Vagina (tissue), 2 donors: ENCODE data around the gene DHX8. TPM values are rescaled to one million over a fixed set of nuclear protein-coding genes. Genes with fewer than 3 reads are reported as not detected.

Experiments used
- DNase-seq, 2 donors: peaks; one replicate each; pipeline ENCODE4 v3.0.0-alpha.2; 2017; ENCODE audit errors: extremely low spot score in 2 of 2
- H3K27ac ChIP-seq: fragments of 200-600 bp; sonication (generic); one replicate; pipeline ENCODE4 v1.5.1; 2019
- H3K27me3 ChIP-seq: fragments of 200-600 bp; sonication (generic); one replicate; pipeline ENCODE4 v1.5.1; 2019
- H3K36me3 ChIP-seq, 2 donors: fragments of 200-600 bp; sonication (generic); one replicate each; pipeline ENCODE4 v1.5.1; 2017 to 2019
- H3K4me1 ChIP-seq: fragments of 200-600 bp; sonication (generic); one replicate; pipeline ENCODE4 v1.5.1; 2019
- H3K4me3 ChIP-seq, 2 donors: fragments of 200-600 bp; sonication (generic); 1 replicate in 1 of 2; 2 replicates in 1 of 2; pipeline ENCODE4 v1.5.1; 2016 to 2019
- H3K9me3 ChIP-seq: fragments of 200-600 bp; sonication (generic); one replicate; pipeline ENCODE4 v1.5.1; 2019
- POLR2A ChIP-seq, 2 donors: fragments of 450-650 bp; IDR thresholded peaks; one replicate each; pipeline ENCODE4 v1.6.1; 2017; ENCODE audit warnings: antibody characterized with exemption in 2 of 2, mild to moderate bottlenecking in 2 of 2, moderate library complexity in 2 of 2
- POLR2AphosphoS5 ChIP-seq, 2 donors: sonication (generic); formaldehyde crosslinking; IDR thresholded peaks; one replicate each; pipeline ENCODE4 v1.9.0; 2017; ENCODE audit warnings: antibody characterized with exemption in 2 of 2, mild to moderate bottlenecking in 2 of 2, low read depth in 1 of 2; ENCODE audit not compliant: insufficient read depth in 1 of 2
- intact Hi-C: fragments of 100-400 bp; cut with DNase I; formaldehyde crosslinking; loops from one replicate; pipeline ENCODE4 v1.15.1; 2023
- total RNA-seq: library from RNA; depleted of rRNA; stranded (reverse); fragments of >200 nt; gene quantifications from one replicate; pipeline ENCODE4 v1.2.3, GENCODE V29; 2016
- TF ChIP-seq, protein P1 (sequence below), 3 experiments: fragments of 450-650 bp in 2 of 3; fragments of 200-600 bp in 1 of 3; sonication (generic) in 1 of 3; IDR thresholded peaks; one replicate each; pipeline ENCODE4 v1.5.1; 2017 to 2019; ENCODE audit warnings: antibody characterized with exemption in 3 of 3, mild to moderate bottlenecking in 2 of 3, moderate library complexity in 2 of 3

DHX8 gene
- total RNA-seq, 1 donor from 2014 or later, result 32.7 TPM

DNA sequence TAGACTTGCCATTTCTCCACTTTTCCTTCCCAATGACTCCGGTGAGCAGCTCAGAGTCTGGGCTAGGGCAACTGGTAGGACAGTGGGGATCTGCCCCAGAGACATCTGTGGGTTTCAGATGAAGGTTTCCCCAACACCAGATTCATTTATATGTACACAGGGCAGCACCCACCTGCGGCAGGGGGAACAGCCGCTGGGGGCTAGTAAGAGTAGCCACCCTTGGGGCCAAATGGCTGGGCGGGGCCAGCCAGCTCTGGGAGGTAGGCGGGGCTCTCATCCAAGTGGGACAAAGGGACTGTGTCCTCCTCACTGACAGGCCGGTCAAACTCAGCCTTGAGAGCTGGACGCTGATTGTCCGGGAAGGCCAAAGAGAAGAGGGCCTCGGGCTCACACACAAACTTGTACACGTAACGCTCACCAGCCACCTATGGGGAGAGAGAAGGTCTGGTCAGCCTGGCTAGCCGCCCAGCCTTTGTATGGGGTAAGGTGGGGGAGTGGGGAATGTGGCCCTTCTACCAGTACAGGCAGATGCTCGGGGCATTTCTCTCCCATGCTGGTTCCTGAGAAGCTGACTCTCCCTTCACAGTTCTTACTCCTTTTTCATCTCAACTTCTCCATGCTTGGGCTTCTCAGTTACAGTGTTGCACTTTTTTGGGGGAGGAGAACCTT is 44.7 kb downstream of the DHX8 start:
- Histone ChIP-seq H3K27ac (no peak overlapping the region), H3K36me3 (peaks cover 0 to 21% of the 10 kb centered on the region in 2 donors), H3K27me3 (no peaks in the 10 kb centered on the region), H3K4me3 (no peak overlapping the region), H3K9me3 (no peaks in the 10 kb centered on the region), H3K4me1 (peaks cover 16% of the 10 kb centered on the region)
- intact Hi-C loops, result no loop called here
- TF ChIP-seq POLR2AphosphoS5 (IDR thresholded peaks at IDR 0.05; ENCODE audit: insufficient read depth in 1 of 2, low read depth in 1 of 2) (no peak), POLR2A (IDR thresholded peaks at IDR 0.05) (no peak)
- TF ChIP-seq, protein P1, sequence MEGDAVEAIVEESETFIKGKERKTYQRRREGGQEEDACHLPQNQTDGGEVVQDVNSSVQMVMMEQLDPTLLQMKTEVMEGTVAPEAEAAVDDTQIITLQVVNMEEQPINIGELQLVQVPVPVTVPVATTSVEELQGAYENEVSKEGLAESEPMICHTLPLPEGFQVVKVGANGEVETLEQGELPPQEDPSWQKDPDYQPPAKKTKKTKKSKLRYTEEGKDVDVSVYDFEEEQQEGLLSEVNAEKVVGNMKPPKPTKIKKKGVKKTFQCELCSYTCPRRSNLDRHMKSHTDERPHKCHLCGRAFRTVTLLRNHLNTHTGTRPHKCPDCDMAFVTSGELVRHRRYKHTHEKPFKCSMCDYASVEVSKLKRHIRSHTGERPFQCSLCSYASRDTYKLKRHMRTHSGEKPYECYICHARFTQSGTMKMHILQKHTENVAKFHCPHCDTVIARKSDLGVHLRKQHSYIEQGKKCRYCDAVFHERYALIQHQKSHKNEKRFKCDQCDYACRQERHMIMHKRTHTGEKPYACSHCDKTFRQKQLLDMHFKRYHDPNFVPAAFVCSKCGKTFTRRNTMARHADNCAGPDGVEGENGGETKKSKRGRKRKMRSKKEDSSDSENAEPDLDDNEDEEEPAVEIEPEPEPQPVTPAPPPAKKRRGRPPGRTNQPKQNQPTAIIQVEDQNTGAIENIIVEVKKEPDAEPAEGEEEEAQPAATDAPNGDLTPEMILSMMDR (IDR thresholded peaks at IDR 0.05), result no peak
- DNase-seq, result no peak

DNA sequence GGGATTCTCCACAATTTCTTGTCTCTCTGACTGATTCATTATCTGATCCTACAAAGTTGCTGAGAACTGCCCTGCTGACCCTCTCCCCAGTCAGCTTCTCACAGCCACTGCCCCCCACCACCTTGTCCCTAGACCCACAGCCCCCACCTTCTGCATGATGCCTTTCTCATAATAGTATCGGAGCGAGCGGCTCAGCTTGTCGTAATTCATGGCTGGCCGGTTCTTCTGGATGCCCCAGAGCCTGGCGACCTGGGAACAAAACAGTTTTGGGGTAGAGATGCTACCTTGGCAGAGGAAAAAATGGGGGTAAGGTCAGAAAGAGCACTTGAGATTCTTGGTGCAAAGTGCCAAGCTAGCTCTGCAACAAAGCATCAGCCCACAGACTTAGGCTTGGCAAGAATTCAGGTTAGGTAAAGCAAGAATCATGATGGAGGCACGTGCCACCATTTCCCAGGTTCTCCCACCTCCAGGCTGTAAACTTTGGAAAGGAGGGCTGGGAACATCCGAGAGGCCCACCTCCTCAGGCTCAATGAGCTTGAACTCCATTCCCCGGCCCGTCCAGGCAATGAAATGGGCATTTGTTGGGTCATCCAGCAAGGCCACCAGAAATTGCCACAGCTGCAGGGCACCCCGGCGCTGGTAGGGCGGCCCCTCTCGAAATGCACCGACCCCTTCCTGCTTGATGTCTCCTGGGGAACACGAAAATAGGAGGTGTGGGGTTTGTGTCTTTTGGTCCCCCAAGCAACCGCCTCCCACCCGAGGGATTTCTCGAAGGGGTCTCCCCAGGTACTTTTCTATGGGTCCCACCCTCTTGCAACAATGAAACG is 45.4 kb downstream of the DHX8 start:
- no peak for TF ChIP-seq POLR2A (IDR thresholded peaks at IDR 0.05)
- TF ChIP-seq POLR2AphosphoS5 (IDR thresholded peaks at IDR 0.05; ENCODE audit: insufficient read depth in 1 of 2, low read depth in 1 of 2), result no peak
- TF ChIP-seq, protein P1 (IDR thresholded peaks at IDR 0.05), result no peak
- intact Hi-C loops, result no loop called here
- Histone ChIP-seq H3K27me3 (no peaks in the 10 kb centered on the region), H3K27ac (no peak overlapping the region), H3K4me1 (peaks cover 16% of the 10 kb centered on the region), H3K9me3 (no peaks in the 10 kb centered on the region), H3K36me3 (peaks cover 0 to 14% of the 10 kb centered on the region in 2 donors), H3K4me3 (no peak overlapping the region)
- no peak for DNase-seq

DNA sequence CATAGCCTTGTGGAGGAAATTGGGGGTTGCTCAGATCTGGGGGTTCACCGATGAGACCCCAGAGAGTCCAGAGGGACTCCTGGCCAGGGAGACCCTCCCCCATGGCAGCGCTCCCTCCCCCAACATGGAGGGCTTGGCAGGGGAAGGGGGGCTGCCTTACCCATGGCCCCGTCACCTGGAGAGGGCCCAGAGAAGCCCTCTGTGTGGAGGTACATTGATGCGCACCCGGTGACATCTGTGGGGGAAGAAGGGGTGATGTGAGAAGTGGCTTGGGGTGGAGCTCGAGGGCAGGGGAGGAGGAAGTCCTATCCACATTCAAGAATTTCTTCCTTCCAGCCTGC is 46.1 kb downstream of the DHX8 start:
- DNase-seq, result no peak
- no peaks in the 10 kb centered on the region for H3K9me3 ChIP-seq
- H3K27ac ChIP-seq, result no peak overlapping the region
- peak overlapping the region in 1 of 2 donors; percentile 22 for H3K4me3 ChIP-seq
- peaks cover 16% of the 10 kb centered on the region for H3K4me1 ChIP-seq
- intact Hi-C loops, result no loop called here
- H3K27me3 ChIP-seq, result no peaks in the 10 kb centered on the region
- peaks cover 0 to 7% of the 10 kb centered on the region in 2 donors for H3K36me3 ChIP-seq
- TF ChIP-seq, protein P1 (IDR thresholded peaks at IDR 0.05), result no peak
- no peak for TF ChIP-seq POLR2AphosphoS5 (IDR thresholded peaks at IDR 0.05; ENCODE audit: insufficient read depth in 1 of 2, low read depth in 1 of 2)
- no peak for TF ChIP-seq POLR2A (IDR thresholded peaks at IDR 0.05)

DNA sequence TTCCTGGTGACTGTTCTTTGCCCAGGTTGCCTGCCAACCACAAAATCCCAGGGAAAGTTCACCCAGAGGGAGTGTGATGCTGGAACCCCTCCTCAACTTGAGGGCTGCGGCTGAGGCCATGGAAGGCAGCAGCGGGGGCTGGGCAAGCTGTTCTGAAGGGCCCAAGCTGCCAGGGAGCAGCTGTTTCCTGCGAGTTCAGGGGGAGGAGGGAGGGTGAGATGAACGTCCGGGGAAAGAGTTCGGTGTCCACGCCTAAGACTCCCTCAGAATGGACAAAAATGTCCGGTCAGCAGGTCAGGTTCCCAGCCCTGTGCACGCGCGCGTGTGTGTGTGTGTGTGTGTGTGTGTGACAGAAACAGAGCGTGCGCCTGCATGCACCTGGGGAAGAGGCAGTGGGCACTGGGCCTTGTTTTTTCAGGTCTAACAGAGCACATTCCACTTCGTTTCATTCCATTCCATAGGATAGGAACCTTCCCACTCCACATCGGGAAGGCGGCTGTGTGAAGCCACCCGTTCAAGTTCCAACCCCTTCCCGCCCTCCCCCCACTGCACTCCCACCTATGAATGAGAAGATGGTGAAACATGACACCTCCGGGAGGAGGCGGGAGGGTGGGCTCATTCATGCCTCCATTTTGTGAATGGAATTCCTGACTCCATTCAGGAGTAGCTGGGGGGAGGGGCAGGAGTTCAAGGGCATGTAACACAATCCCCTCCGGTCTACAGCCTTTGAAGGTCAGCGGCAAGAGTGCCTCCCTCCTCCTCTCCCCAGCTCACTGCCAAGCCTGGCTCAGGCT is 46.7 kb downstream of the DHX8 start:
- intact Hi-C loops, result no loop called here
- TF ChIP-seq POLR2A (IDR thresholded peaks at IDR 0.05) (no peak), POLR2AphosphoS5 (IDR thresholded peaks at IDR 0.05; ENCODE audit: insufficient read depth in 1 of 2, low read depth in 1 of 2) (no peak)
- TF ChIP-seq, protein P1 (IDR thresholded peaks at IDR 0.05), result no peak
- Histone ChIP-seq H3K4me3 (peak overlapping the region in 1 of 2 donors; percentile 22), H3K4me1 (peaks cover 16% of the 10 kb centered on the region), H3K9me3 (no peaks in the 10 kb centered on the region), H3K36me3 (peaks cover 0 to 4% of the 10 kb centered on the region in 2 donors), H3K27ac (no peak overlapping the region), H3K27me3 (no peaks in the 10 kb centered on the region)
- DNase-seq, result no peak
